H9 (cell line): ENCODE measurements around the gene ZNF784. TPM values are rescaled to one million over a fixed set of nuclear protein-coding genes. Genes with fewer than 3 reads are reported as not detected.

ENCODE experiments used
- DNase-seq: peaks from one replicate; pipeline ENCODE4 v3.0.0-alpha.2; 2017
- H2AFZ ChIP-seq: one replicate; pipeline ENCODE4 v1.6.1; 2013; ENCODE audit warnings: mild to moderate bottlenecking, low read length, control low read depth, moderate library complexity
- H2AK5ac ChIP-seq: 2 replicates; pipeline ENCODE4 v1.6.1; 2013; ENCODE audit warnings: low read length, control low read depth, mixed read lengths; ENCODE audit not compliant: insufficient read length
- H2BK120ac ChIP-seq: one replicate; pipeline ENCODE4 v1.6.1; 2013; ENCODE audit warnings: low read depth, mild to moderate bottlenecking, low read length, control low read depth, inconsistent platforms; ENCODE audit not compliant: poor library complexity, severe bottlenecking
- H2BK12ac ChIP-seq: 2 replicates; pipeline ENCODE4 v1.6.1; 2013; ENCODE audit warnings: low read length, control low read depth, mixed read lengths, low read depth; ENCODE audit not compliant: insufficient read length
- H2BK15ac ChIP-seq: 2 replicates; pipeline ENCODE4 v1.6.1; 2013; ENCODE audit warnings: low read depth, low read length, control low read depth
- H2BK20ac ChIP-seq: one replicate; pipeline ENCODE4 v1.6.1; 2013; ENCODE audit warnings: low read depth, mild to moderate bottlenecking, low read length, control low read depth, inconsistent platforms; ENCODE audit not compliant: poor library complexity, severe bottlenecking
- H2BK5ac ChIP-seq: 2 replicates; pipeline ENCODE4 v1.6.1; 2013; ENCODE audit warnings: low read length, control low read depth, mixed read lengths; ENCODE audit not compliant: insufficient read length
- H3K14ac ChIP-seq: 2 replicates; pipeline ENCODE4 v1.6.1; 2013; ENCODE audit warnings: low read length, control low read depth; ENCODE audit not compliant: insufficient read depth
- H3K18ac ChIP-seq: 2 replicates; pipeline ENCODE4 v1.6.1; 2013; ENCODE audit warnings: low read depth, mild to moderate bottlenecking, mixed read lengths, low read length, control low read depth; ENCODE audit not compliant: insufficient read length
- H3K23ac ChIP-seq: 2 replicates; pipeline ENCODE4 v1.6.1; 2013; ENCODE audit warnings: low read length, control low read depth, mixed read lengths, low read depth; ENCODE audit not compliant: insufficient read length
- H3K23me2 ChIP-seq: 2 replicates; pipeline ENCODE4 v1.6.1; 2013; ENCODE audit warnings: low read depth, mild to moderate bottlenecking, mixed read lengths, low read length, control low read depth; ENCODE audit not compliant: insufficient read length, poor library complexity, severe bottlenecking
- H3K27ac ChIP-seq: 2 replicates; pipeline ENCODE4 v1.5.1; 2013; ENCODE audit warnings: low read length, control low read depth, mixed read lengths, low read depth; ENCODE audit not compliant: insufficient read length
- H3K27me3 ChIP-seq: 2 replicates; pipeline ENCODE4 v1.6.1; 2013; ENCODE audit warnings: low read length, control low read depth, inconsistent platforms; ENCODE audit not compliant: insufficient read depth
- H3K4ac ChIP-seq: 2 replicates; pipeline ENCODE4 v1.6.1; 2013; ENCODE audit warnings: low read depth, mild to moderate bottlenecking, control low read depth, inconsistent platforms, low read length, moderate library complexity
- H3K4me1 ChIP-seq: 2 replicates; pipeline ENCODE4 v1.6.1; 2013; ENCODE audit warnings: low read length, control low read depth, inconsistent platforms; ENCODE audit not compliant: insufficient read depth
- H3K4me2 ChIP-seq: 2 replicates; pipeline ENCODE4 v1.6.1; 2013; ENCODE audit warnings: low read length, control low read depth, mixed read lengths; ENCODE audit not compliant: insufficient read length, insufficient read depth
- H3K56ac ChIP-seq: 2 replicates; pipeline ENCODE4 v1.6.1; 2013; ENCODE audit warnings: low read depth, mild to moderate bottlenecking, mixed read lengths, low read length, control low read depth; ENCODE audit not compliant: insufficient read length
- H3K79me1 ChIP-seq: 2 replicates; pipeline ENCODE4 v1.6.1; 2013; ENCODE audit warnings: low read depth, mild to moderate bottlenecking, moderate library complexity, low read length, control low read depth, inconsistent platforms; ENCODE audit not compliant: insufficient read depth, poor library complexity, severe bottlenecking
- H3K79me2 ChIP-seq: 2 replicates; pipeline ENCODE4 v1.6.1; 2013; ENCODE audit warnings: low read length, control low read depth, inconsistent platforms; ENCODE audit not compliant: insufficient read depth
- H3K9ac ChIP-seq: 2 replicates; pipeline ENCODE4 v1.6.1; 2013; ENCODE audit warnings: low read length, control low read depth, mixed read lengths; ENCODE audit not compliant: insufficient read length; ENCODE audit errors: extremely low read depth
- H3K9me3 ChIP-seq: one replicate; pipeline ENCODE4 v1.6.1; 2013; ENCODE audit warnings: low read depth, low read length, inconsistent platforms; ENCODE audit not compliant: control insufficient read depth
- H3T11ph ChIP-seq: one replicate; pipeline ENCODE4 v1.6.1; 2013; ENCODE audit warnings: mild to moderate bottlenecking, low read length, control low read depth, inconsistent platforms
- H4K20me1 ChIP-seq: one replicate; pipeline ENCODE4 v1.6.1; 2013; ENCODE audit not compliant: control insufficient read depth, insufficient read length, insufficient read depth
- H4K5ac ChIP-seq: 2 replicates; pipeline ENCODE4 v1.6.1; 2013; ENCODE audit warnings: low read depth, mild to moderate bottlenecking, mixed read lengths, low read length, control low read depth; ENCODE audit not compliant: insufficient read length
- H4K8ac ChIP-seq: replicated peaks from 2 replicates; pipeline ENCODE4 v1.6.1; 2013; ENCODE audit warnings: low read length, control low read depth, mixed read lengths, low read depth; ENCODE audit not compliant: insufficient read length
- H4K91ac ChIP-seq: 2 replicates; pipeline ENCODE4 v1.6.1; 2013; ENCODE audit warnings: low read depth, mild to moderate bottlenecking, moderate library complexity, mixed read lengths, low read length, control low read depth; ENCODE audit not compliant: insufficient read length
- H3K27ac Mint-ChIP-seq, 3 experiments: 2 replicates in 2 of 3; 3 replicates in 1 of 3; pipeline ENCODE4 v1.8.0; 2020 to 2021; ENCODE audit warnings: mixed read lengths in 3 of 3, mild to moderate bottlenecking in 1 of 3, moderate library complexity in 1 of 3
- H3K27me3 Mint-ChIP-seq: 2 replicates; pipeline ENCODE4 v1.8.0; 2021; ENCODE audit warnings: low read depth, mild to moderate bottlenecking, moderate library complexity, mixed read lengths
- H3K36me3 Mint-ChIP-seq, 3 experiments: 2 replicates in 2 of 3; 3 replicates in 1 of 3; pipeline ENCODE4 v1.8.0; 2020 to 2021; ENCODE audit warnings: low read depth in 3 of 3, mixed read lengths in 3 of 3; ENCODE audit not compliant: insufficient read depth in 1 of 3
- H3K4me1 Mint-ChIP-seq, 2 experiments: 2 replicates each; pipeline ENCODE4 v1.8.0; 2020; ENCODE audit warnings: mixed read lengths in 2 of 2
- H3K4me3 Mint-ChIP-seq, 2 experiments: 2 replicates in 1 of 2; 3 replicates in 1 of 2; pipeline ENCODE4 v1.8.0; 2020 to 2021; ENCODE audit warnings: mild to moderate bottlenecking in 2 of 2, mixed read lengths in 2 of 2, moderate library complexity in 1 of 2
- H3K9me3 Mint-ChIP-seq, 2 experiments: 2 replicates in 1 of 2; 3 replicates in 1 of 2; pipeline ENCODE4 v1.8.0; 2020; ENCODE audit warnings: mild to moderate bottlenecking in 2 of 2, mixed read lengths in 2 of 2, moderate library complexity in 1 of 2
- WGBS: extraction: QIAGEN DNeasy Blood & Tissue Kit; methylation state at CpG from one replicate; pipeline ENCODE4 v1.1.7; 2013; ENCODE audit warnings: missing lambda C conversion rate, low lambda C conversion rate, mixed read lengths; ENCODE audit not compliant: insufficient read length; ENCODE audit errors: extremely low coverage; 5-methylcytosine and 5-hydroxymethylcytosine counted together
- total RNA-seq: library from RNA; stranded (reverse); gene quantifications from 2 replicates; pipeline ENCODE4 v1.2.1, GENCODE V29; 2021
- TF ChIP-seq, protein P1 (sequence below): fragments of 200-600 bp; sonication (generic); conservative IDR thresholded peaks from 3 replicates; pipeline ENCODE4 v1.8.0; 2021; ENCODE audit warnings: antibody characterized with exemption, mild to moderate bottlenecking

ZNF784 gene
- total RNA-seq, 1 experiment from 2014 or later, result 10.7 TPM

- Histone ChIP-seq H3K23ac (no peak overlapping the region), H2AFZ (no peak overlapping the region), H2BK5ac (no peak overlapping the region), H2BK15ac (no peak overlapping the region), H3K23me2 (peaks cover 21% of the 10 kb centered on the region), H3K14ac (no peak overlapping the region), H3K27me3 (no peaks in the 10 kb centered on the region), H3K27ac (no peak overlapping the region), H3K79me2 (peaks cover 10% of the 10 kb centered on the region; the same call in 1 of the 2 replicates), H3K9ac (no peak overlapping the region), H4K8ac (no peak overlapping the region), H2BK12ac (no peak overlapping the region), H3K4me1 (0 out of 2 replicates have a peak, but pooled peaks cover 2% of the 10 kb centered on the region), H2BK120ac (no peak overlapping the region), H3K4ac (no peak overlapping the region), H3T11ph (no peak overlapping the region), H4K5ac (no peak overlapping the region), H2AK5ac (no peak overlapping the region), H3K79me1 (peaks cover 6% of the 10 kb centered on the region), H4K20me1 (no peaks in the 10 kb centered on the region), H4K91ac (no peak overlapping the region), H3K56ac (no peak overlapping the region), H3K9me3 (no peaks in the 10 kb centered on the region), H3K4me2 (no peak overlapping the region), H3K18ac (no peak overlapping the region), H2BK20ac (no peak overlapping the region)
- peak overlapping the region; percentile 46 to 54; a peak in 3 of 5 replicates for H3K4me3 Mint-ChIP-seq
- TF ChIP-seq, protein P1, sequence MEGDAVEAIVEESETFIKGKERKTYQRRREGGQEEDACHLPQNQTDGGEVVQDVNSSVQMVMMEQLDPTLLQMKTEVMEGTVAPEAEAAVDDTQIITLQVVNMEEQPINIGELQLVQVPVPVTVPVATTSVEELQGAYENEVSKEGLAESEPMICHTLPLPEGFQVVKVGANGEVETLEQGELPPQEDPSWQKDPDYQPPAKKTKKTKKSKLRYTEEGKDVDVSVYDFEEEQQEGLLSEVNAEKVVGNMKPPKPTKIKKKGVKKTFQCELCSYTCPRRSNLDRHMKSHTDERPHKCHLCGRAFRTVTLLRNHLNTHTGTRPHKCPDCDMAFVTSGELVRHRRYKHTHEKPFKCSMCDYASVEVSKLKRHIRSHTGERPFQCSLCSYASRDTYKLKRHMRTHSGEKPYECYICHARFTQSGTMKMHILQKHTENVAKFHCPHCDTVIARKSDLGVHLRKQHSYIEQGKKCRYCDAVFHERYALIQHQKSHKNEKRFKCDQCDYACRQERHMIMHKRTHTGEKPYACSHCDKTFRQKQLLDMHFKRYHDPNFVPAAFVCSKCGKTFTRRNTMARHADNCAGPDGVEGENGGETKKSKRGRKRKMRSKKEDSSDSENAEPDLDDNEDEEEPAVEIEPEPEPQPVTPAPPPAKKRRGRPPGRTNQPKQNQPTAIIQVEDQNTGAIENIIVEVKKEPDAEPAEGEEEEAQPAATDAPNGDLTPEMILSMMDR, result no peak
- peaks cover 10 to 15% (median 14%) of the 10 kb centered on the region in 3 experiments for H3K36me3 Mint-ChIP-seq
- peaks cover 28 to 36% of the 10 kb centered on the region in 2 experiments for H3K4me1 Mint-ChIP-seq
- H3K27me3 Mint-ChIP-seq, result peaks cover 3% of the 10 kb centered on the region; the same call in 1 of the 2 replicates
- no peaks in the 10 kb centered on the region; a peak in 1 of 5 replicates for H3K9me3 Mint-ChIP-seq
- no CpG with 5 or more reads among the region's 11 CpGs for WGBS
- DNase-seq, result no peak
- H3K27ac Mint-ChIP-seq, result peak overlapping the region in 1 of 3 experiments; percentile 59; a peak in 2 of 7 replicates
Observed at GRCh38 chr19:55637534-55637933, 13.2 kb upstream of the ZNF784 start.
